Measurements from ENCODE around the gene ARHGAP29. TPM values are rescaled to one million over a fixed set of nuclear protein-coding genes. Genes with fewer than 3 reads are reported as not detected.

ARHGAP29 gene
- total RNA-seq, 1 donor from 2014 or later: 1.5 TPM

- Mint-ChIP-seq H3K9me3 (no peaks in the 10 kb centered on the region), H3K36me3 (ENCODE audit: low read depth) (no peaks in the 10 kb centered on the region), H3K27me3 (ENCODE audit: low read depth) (no peaks in the 10 kb centered on the region), H3K4me1 (no peaks in the 10 kb centered on the region), H3K4me3 (no peak overlapping the region), H3K27ac (ENCODE audit: unreplicated experiment) (no peak overlapping the region)
- no peak for DNase-seq (ENCODE audit: low read depth, low spot score)
- no peak for TF ChIP-seq CTCF (conservative IDR thresholded peaks at IDR 0.05)
These were observed 41.7 kb upstream of the ARHGAP29 start for GRCh38 chr1:94279038-94279437.

GRCh38 chr1:94276988-94277434 is 39.6 kb upstream of the ARHGAP29 start:
- H3K36me3 Mint-ChIP-seq (ENCODE audit: low read depth): no peaks in the 10 kb centered on the region
- no peak for DNase-seq (ENCODE audit: low read depth, low spot score)
- H3K4me1 Mint-ChIP-seq: no peaks in the 10 kb centered on the region
- peaks cover 3% of the 10 kb centered on the region for H3K27me3 Mint-ChIP-seq (ENCODE audit: low read depth)
- H3K9me3 Mint-ChIP-seq: no peaks in the 10 kb centered on the region
- no peak overlapping the region for H3K4me3 Mint-ChIP-seq
- no peak for TF ChIP-seq CTCF (conservative IDR thresholded peaks at IDR 0.05)
- no peak overlapping the region for H3K27ac Mint-ChIP-seq (ENCODE audit: unreplicated experiment)

- no peak for DNase-seq (ENCODE audit: low read depth, low spot score)
- no peaks in the 10 kb centered on the region for H3K36me3 Mint-ChIP-seq (ENCODE audit: low read depth)
- no peaks in the 10 kb centered on the region for H3K4me1 Mint-ChIP-seq
- peaks cover 3% of the 10 kb centered on the region for H3K27me3 Mint-ChIP-seq (ENCODE audit: low read depth)
- H3K27ac Mint-ChIP-seq (ENCODE audit: unreplicated experiment): no peak overlapping the region
- no peak overlapping the region for H3K4me3 Mint-ChIP-seq
- no peaks in the 10 kb centered on the region for H3K9me3 Mint-ChIP-seq
- TF ChIP-seq CTCF (conservative IDR thresholded peaks at IDR 0.05): no peak
These were observed 37.7 kb upstream of the ARHGAP29 start for GRCh38 chr1:94275083-94275482.

- no peak overlapping the region for H3K4me3 Mint-ChIP-seq
- H3K9me3 Mint-ChIP-seq: no peaks in the 10 kb centered on the region
- H3K27me3 Mint-ChIP-seq (ENCODE audit: low read depth): peaks cover 3% of the 10 kb centered on the region
- H3K4me1 Mint-ChIP-seq: no peaks in the 10 kb centered on the region
- no peaks in the 10 kb centered on the region for H3K36me3 Mint-ChIP-seq (ENCODE audit: low read depth)
- no peak overlapping the region for H3K27ac Mint-ChIP-seq (ENCODE audit: unreplicated experiment)
- no peak for DNase-seq (ENCODE audit: low read depth, low spot score)
- no peak for TF ChIP-seq CTCF (conservative IDR thresholded peaks at IDR 0.05)
These were observed 37.2 kb upstream of the ARHGAP29 start for GRCh38 chr1:94274561-94274960.

GRCh38 chr1:94273111-94273510 is 35.7 kb upstream of the ARHGAP29 start:
- no peak for DNase-seq (ENCODE audit: low read depth, low spot score)
- no peak for TF ChIP-seq CTCF (conservative IDR thresholded peaks at IDR 0.05)
- H3K27ac Mint-ChIP-seq (ENCODE audit: unreplicated experiment): no peak overlapping the region
- H3K27me3 Mint-ChIP-seq (ENCODE audit: low read depth): peaks cover 6% of the 10 kb centered on the region
- H3K4me3 Mint-ChIP-seq: no peak overlapping the region
- H3K36me3 Mint-ChIP-seq (ENCODE audit: low read depth): no peaks in the 10 kb centered on the region
- no peaks in the 10 kb centered on the region for H3K4me1 Mint-ChIP-seq
- H3K9me3 Mint-ChIP-seq: no peaks in the 10 kb centered on the region

GRCh38 chr1:94272388-94272787 is 35.0 kb upstream of the ARHGAP29 start:
- Mint-ChIP-seq H3K4me3 (no peak overlapping the region), H3K36me3 (ENCODE audit: low read depth) (no peaks in the 10 kb centered on the region), H3K27ac (ENCODE audit: unreplicated experiment) (no peak overlapping the region), H3K9me3 (no peaks in the 10 kb centered on the region), H3K27me3 (ENCODE audit: low read depth) (peaks cover 7% of the 10 kb centered on the region), H3K4me1 (no peaks in the 10 kb centered on the region)
- TF ChIP-seq CTCF (conservative IDR thresholded peaks at IDR 0.05): no peak
- no peak for DNase-seq (ENCODE audit: low read depth, low spot score)

All from neural crest cell (in vitro differentiated cells).